ENCODE results near the gene LARP1.

- TF ChIP-seq CTCF (IDR thresholded peaks at IDR 0.05; ENCODE audit: insufficient read depth, low read depth, low read length) (no peak), EZH2 (IDR thresholded peaks at IDR 0.05; ENCODE audit: insufficient read depth, low read length) (no peak)
These were observed 64.4 kb downstream of the LARP1 start for GRCh38 chr5:154819546-154819945.

All from astrocyte (in vitro differentiated cells and primary cell).